ENCODE data around the gene ZMYND10. TPM values are rescaled to one million over a fixed set of nuclear protein-coding genes. Genes with fewer than 3 reads are reported as not detected.

The ZMYND10 gene
- total RNA-seq, 4 donors from 2014 or later, result 0.42 to 1.8 (median 0.74) TPM; not detected in 1

DNA sequence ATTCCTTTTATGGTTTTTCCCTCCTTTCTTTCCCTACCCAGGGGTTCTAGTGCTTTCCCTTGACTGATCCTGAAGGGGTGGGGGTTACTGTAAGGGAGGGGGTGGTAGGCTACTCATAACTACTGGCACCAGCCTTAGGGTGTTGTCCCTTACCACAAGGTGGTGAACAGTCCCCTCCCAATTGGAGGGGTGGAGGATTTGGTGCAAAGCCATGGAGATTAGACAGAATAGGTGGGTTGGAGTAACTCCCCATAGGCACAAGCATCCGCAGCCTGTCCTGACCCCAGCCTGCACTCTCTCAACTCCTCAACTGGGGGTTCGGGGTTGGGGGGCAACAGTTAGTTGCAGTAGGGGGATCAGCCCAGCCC lies 20.4 kb downstream of the ZMYND10 start:
- no peak for TF ChIP-seq POLR2A (IDR thresholded peaks at IDR 0.05)
- TF ChIP-seq, protein P1, sequence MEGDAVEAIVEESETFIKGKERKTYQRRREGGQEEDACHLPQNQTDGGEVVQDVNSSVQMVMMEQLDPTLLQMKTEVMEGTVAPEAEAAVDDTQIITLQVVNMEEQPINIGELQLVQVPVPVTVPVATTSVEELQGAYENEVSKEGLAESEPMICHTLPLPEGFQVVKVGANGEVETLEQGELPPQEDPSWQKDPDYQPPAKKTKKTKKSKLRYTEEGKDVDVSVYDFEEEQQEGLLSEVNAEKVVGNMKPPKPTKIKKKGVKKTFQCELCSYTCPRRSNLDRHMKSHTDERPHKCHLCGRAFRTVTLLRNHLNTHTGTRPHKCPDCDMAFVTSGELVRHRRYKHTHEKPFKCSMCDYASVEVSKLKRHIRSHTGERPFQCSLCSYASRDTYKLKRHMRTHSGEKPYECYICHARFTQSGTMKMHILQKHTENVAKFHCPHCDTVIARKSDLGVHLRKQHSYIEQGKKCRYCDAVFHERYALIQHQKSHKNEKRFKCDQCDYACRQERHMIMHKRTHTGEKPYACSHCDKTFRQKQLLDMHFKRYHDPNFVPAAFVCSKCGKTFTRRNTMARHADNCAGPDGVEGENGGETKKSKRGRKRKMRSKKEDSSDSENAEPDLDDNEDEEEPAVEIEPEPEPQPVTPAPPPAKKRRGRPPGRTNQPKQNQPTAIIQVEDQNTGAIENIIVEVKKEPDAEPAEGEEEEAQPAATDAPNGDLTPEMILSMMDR (IDR thresholded peaks at IDR 0.05), result no peak
- no peak overlapping the region for H3K4me3 ChIP-seq (ENCODE audit: low read depth, poor library complexity, severe bottlenecking)
- 71 to 94% methylated on average over 2 of the region's 2 CpGs for WGBS, 2 donors
- intact Hi-C loops (cut with DNase I; ENCODE audit: low total_unique reads), result no loop called here
- no peak for DNase-seq (ENCODE audit: low spot score in 2 of 2)

DNA sequence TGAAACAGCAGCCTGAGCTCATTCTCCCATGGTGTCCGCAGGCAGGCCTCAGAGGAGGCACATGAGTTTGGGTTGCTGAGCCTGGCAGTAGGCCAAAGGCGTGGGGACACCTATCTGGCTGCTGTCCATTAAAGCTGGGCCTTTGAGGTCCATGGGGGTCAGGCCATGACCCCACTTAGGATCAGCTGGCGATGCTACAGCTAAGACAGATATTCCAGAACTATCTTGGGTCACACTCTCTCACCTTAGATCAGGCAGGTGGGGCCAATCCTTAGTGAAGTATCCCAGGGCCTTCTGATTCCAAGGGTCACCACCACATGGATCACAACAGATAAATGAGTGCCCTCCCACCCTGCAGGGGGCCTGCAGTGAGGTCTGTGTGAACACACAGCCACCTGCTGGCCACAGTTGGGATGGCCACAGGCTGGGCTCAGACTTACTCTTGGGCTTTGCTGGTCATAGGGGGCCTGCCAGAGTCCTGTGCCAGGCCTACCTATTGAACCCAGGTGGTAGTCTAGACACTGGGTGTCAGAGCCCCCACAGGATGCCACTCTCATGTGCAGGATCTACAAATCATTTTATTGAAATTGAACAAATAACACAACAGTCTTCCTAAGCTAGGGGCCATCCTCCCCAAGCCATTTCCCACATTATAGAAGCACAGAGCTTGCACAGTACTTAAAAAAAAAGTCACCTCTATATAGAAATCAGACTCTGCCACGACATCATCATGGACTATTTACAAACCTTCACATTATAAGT lies 21.0 kb downstream of the ZMYND10 start:
- intact Hi-C loops (cut with DNase I; ENCODE audit: low total_unique reads), result no loop called here
- TF ChIP-seq, protein P1 (IDR thresholded peaks at IDR 0.05), result peak in 1 of 3 donors; percentile 59
- no peak for TF ChIP-seq POLR2A (IDR thresholded peaks at IDR 0.05)
- WGBS, 2 donors, result 44 to 50% methylated on average over 4 of the region's 4 CpGs
- DNase-seq (ENCODE audit: low spot score in 2 of 2), result peak in 1 of 2 donors; percentile 60
- no peak overlapping the region for H3K4me3 ChIP-seq (ENCODE audit: low read depth, poor library complexity, severe bottlenecking)

DNA sequence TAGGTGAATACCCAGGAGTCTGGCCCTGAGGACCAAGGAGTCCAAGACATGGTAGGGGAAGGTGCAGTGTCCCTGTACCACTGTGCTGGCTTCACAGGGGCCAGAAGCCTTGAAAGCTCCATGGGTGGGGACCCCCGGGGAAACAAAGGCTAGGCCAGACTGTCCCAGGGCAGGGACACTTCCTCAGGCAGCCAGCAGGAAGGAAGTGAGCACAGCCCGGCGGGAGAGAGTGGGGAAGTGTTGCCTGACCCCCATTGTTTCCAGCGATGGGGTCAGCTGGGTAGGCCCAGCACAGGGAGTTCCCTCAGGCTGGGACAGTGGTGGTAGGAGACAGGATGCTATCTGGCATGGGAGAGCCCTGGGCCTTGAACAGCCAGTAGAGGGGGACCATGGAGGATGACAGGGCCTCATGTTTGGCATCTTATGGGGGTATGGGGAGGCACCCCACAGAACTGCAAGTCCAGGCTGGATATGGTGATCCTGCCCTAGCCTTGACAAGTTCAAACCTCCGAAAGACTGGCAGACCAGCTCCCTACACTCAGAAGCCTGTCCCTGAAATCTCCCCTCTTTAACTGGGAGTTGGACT lies 21.8 kb downstream of the ZMYND10 start:
- H3K4me3 ChIP-seq (ENCODE audit: low read depth, poor library complexity, severe bottlenecking), result no peak overlapping the region
- peak in 1 of 2 donors; percentile 36 for DNase-seq (ENCODE audit: low spot score in 2 of 2)
- 44 to 81% methylated on average over 4 of the region's 5 CpGs for WGBS, 2 donors
- TF ChIP-seq POLR2A (IDR thresholded peaks at IDR 0.05), result no peak
- TF ChIP-seq, protein P1 (IDR thresholded peaks at IDR 0.05), result no peak
- intact Hi-C loops (cut with DNase I; ENCODE audit: low total_unique reads), result no loop called here

DNA sequence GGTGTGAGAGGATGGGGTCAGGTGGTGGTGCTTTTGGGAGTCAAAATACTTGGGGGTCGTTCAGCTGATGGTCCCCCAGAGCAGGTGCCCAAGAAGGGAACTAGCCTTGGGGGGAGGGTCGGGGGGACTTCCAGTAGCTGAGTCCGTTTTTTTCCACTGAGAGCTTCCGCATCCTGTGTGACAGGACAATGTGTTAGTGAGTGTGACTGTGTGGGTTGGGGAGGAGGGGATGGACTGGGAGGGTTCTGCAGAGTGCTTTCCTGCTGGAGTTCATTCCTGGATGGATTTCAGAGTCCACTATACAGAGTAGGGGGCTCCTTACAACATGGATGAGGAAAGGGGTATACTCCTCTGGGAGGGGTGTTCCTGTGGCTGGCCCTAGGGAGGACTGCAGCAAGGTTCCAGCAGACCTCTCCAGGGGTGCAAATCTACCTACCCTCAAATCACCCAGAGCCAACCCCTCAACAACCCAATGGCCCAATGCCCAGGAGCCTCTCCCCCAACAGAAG lies 22.4 kb downstream of the ZMYND10 start:
- intact Hi-C loops (cut with DNase I; ENCODE audit: low total_unique reads), result no loop called here
- no peak overlapping the region for H3K4me3 ChIP-seq (ENCODE audit: low read depth, poor library complexity, severe bottlenecking)
- WGBS, 2 donors, result 50 to 68% methylated on average over 4 of the region's 4 CpGs
- TF ChIP-seq, protein P1 (IDR thresholded peaks at IDR 0.05), result no peak
- TF ChIP-seq POLR2A (IDR thresholded peaks at IDR 0.05), result no peak
- DNase-seq (ENCODE audit: low spot score in 2 of 2), result peak in 1 of 2 donors; percentile 18

GRCh38 chr3:50322386-50323091 lies 23.0 kb downstream of the ZMYND10 start, which contains the start of gene HYAL2:
HYAL2 (minus strand) TSS chr3:50322745; CDS start chr3:50320489, 2,256 bp downstream.
- TF ChIP-seq, protein P1 (IDR thresholded peaks at IDR 0.05), result no peak
- TF ChIP-seq POLR2A (IDR thresholded peaks at IDR 0.05), result no peak
- 50 to 55% methylated on average over 31 of the region's 31 CpGs for WGBS, 2 donors
- peak in 1 of 2 donors; percentile 50 for DNase-seq (ENCODE audit: low spot score in 2 of 2)
- H3K4me3 ChIP-seq (ENCODE audit: low read depth, poor library complexity, severe bottlenecking), result peak within 1 kb of the TSS; percentile 42
- intact Hi-C loops (cut with DNase I; ENCODE audit: low total_unique reads), result no loop called here
